DND-41 (cell line): ENCODE measurements around the gene RPL27A.

ENCODE experiments used
- EZH2 ChIP-seq: IDR thresholded peaks from 3 replicates; pipeline ENCODE4 v1.6.1; 2012; ENCODE audit warnings: borderline replicate concordance, low read depth, mild to moderate bottlenecking, moderate library complexity, low read length, inconsistent platforms; ENCODE audit not compliant: severe bottlenecking
- TF ChIP-seq, protein P1 (sequence below): IDR thresholded peaks from 2 replicates; pipeline ENCODE4 v1.5.1; 2012; ENCODE audit warnings: borderline replicate concordance, low read length, moderate library complexity, mild to moderate bottlenecking; ENCODE audit not compliant: poor library complexity, severe bottlenecking; ENCODE audit errors: extremely low read depth

DNA sequence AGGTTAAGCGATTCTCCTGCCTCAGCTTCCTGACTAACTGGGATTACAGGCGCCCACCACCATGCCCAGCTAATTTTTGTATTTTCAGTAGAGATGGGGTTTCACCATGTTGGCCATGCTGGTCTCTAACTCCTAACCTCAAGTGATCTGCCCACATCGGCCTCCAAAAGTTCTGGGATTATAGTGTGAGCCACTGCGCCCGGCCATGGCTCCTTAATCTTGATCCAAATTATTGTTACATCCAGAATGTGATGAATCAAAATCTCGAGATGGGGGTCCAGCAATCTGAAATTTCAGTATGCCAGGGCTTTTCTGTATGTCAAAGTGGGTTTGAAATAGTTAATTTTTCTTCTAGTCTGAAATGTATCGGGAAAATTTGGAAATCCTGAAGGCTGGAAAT is 3.7 kb downstream of the RPL27A start:
- TF ChIP-seq, protein P1, sequence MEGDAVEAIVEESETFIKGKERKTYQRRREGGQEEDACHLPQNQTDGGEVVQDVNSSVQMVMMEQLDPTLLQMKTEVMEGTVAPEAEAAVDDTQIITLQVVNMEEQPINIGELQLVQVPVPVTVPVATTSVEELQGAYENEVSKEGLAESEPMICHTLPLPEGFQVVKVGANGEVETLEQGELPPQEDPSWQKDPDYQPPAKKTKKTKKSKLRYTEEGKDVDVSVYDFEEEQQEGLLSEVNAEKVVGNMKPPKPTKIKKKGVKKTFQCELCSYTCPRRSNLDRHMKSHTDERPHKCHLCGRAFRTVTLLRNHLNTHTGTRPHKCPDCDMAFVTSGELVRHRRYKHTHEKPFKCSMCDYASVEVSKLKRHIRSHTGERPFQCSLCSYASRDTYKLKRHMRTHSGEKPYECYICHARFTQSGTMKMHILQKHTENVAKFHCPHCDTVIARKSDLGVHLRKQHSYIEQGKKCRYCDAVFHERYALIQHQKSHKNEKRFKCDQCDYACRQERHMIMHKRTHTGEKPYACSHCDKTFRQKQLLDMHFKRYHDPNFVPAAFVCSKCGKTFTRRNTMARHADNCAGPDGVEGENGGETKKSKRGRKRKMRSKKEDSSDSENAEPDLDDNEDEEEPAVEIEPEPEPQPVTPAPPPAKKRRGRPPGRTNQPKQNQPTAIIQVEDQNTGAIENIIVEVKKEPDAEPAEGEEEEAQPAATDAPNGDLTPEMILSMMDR, result no peak
- no peak for TF ChIP-seq EZH2
